ENCODE results near the gene NACA2. TPM values are rescaled to one million over a fixed set of nuclear protein-coding genes. Genes with fewer than 3 reads are reported as not detected.

The NACA2 gene
- total RNA-seq, 1 experiment from 2014 or later, result not detected

DNA sequence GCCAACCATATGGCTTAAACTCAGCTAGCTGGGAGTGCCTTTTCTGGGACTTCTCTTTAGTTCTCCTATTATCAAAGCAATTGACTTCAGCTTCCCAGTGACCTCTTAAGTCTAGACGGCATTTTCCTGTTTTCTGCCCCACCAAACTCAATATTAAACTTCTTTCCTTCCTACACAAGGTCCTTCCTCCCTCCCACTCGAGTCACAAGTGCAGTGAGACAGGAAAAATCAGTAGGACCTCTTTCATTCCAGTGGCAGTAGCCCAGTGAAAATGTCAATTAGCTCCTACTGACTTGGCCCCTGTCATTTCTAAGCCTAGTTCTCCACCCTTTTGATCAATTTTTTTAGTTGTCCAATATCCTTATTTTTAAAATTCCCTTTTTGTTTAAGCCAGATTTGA lies 9.6 kb upstream of the NACA2 start:
- POLR2A ChIA-PET, result interaction anchor here (0.6 kb wide), 1 partner anchor 308 kb away, joined by 4 read pairs; no protein-coding TSS in a partner anchor
- Histone ChIP-seq H3K27ac (ENCODE audit: low read depth, low read length) (no peak overlapping the region), H3K79me2 (ENCODE audit: insufficient read depth, low read length) (no peaks in the 10 kb centered on the region), H3K4me3 (replicated peaks in 1 of 2; ENCODE audit: low read depth in 1 of 2, low read length in 2 of 2) (no peak overlapping the region), H3K9me2 (ENCODE audit: insufficient read depth) (no peaks in the 10 kb centered on the region), H3K9ac (ENCODE audit: low read length) (no peak overlapping the region), H4K20me1 (ENCODE audit: insufficient read depth) (no peaks in the 10 kb centered on the region), H3K27me3 (ENCODE audit: insufficient read depth, low read length) (no peaks in the 10 kb centered on the region), H3K9me3 (ENCODE audit: control insufficient read depth in 1 of 2, insufficient read depth in 1 of 2, low read depth in 1 of 2, low read length in 2 of 2) (no peaks in the 10 kb centered on the region), H2AFZ (ENCODE audit: low read depth, low read length, poor library complexity, severe bottlenecking) (no peak overlapping the region), H3K4me2 (ENCODE audit: low read length) (no peak overlapping the region), H3K36me3 (ENCODE audit: control insufficient read depth in 1 of 2, insufficient read depth in 2 of 2, low read length in 2 of 2) (no peaks in the 10 kb centered on the region), H3K4me1 (ENCODE audit: control insufficient read depth in 1 of 2, insufficient read depth in 2 of 2, low read length in 2 of 2) (no peaks in the 10 kb centered on the region)
- CTCF ChIA-PET, result no interaction called here
- BruUV-seq (replicated peaks), result no TSS peak
- DNase-seq (ENCODE audit: low read depth, low spot score) (no peak), ATAC-seq (no peak)
- intact Hi-C loops (cut with micrococcal nuclease), result no loop called here
- TF ChIP-seq ATF3 (IDR thresholded peaks at IDR 0.05), result no peak
- TF ChIP-seq POLR2A (IDR thresholded peaks at IDR 0.05; ENCODE audit: borderline replicate concordance, extremely low read depth, insufficient read depth, insufficient read length), result no peak
- no peak for TF ChIP-seq POLR2AphosphoS5 (IDR thresholded peaks at IDR 0.05; ENCODE audit: low read depth, low read length)
- TF ChIP-seq TCF7L2 (IDR thresholded peaks at IDR 0.05; ENCODE audit: borderline replicate concordance, extremely low read depth, insufficient read depth, insufficient read length), result no peak
- RAD21 ChIA-PET (ENCODE audit: low non-redundant PET in 1 of 2, low total read pairs in 2 of 2, uncharacterized antibody in 2 of 2, unreplicated experiment in 2 of 2), result no interaction called here

GRCh38 chr17:61599608-61600007 lies 8.6 kb upstream of the NACA2 start:
- Histone ChIP-seq H3K9me2 (ENCODE audit: insufficient read depth) (no peaks in the 10 kb centered on the region), H3K4me2 (ENCODE audit: low read length) (no peak overlapping the region), H3K27ac (ENCODE audit: low read depth, low read length) (no peak overlapping the region), H3K79me2 (ENCODE audit: insufficient read depth, low read length) (no peaks in the 10 kb centered on the region), H3K9ac (ENCODE audit: low read length) (no peak overlapping the region), H3K27me3 (ENCODE audit: insufficient read depth, low read length) (no peaks in the 10 kb centered on the region), H4K20me1 (ENCODE audit: insufficient read depth) (no peaks in the 10 kb centered on the region), H3K36me3 (ENCODE audit: control insufficient read depth in 1 of 2, insufficient read depth in 2 of 2, low read length in 2 of 2) (no peaks in the 10 kb centered on the region), H3K4me1 (ENCODE audit: control insufficient read depth in 1 of 2, insufficient read depth in 2 of 2, low read length in 2 of 2) (no peaks in the 10 kb centered on the region), H2AFZ (ENCODE audit: low read depth, low read length, poor library complexity, severe bottlenecking) (no peak overlapping the region), H3K4me3 (replicated peaks in 1 of 2; ENCODE audit: low read depth in 1 of 2, low read length in 2 of 2) (no peak overlapping the region), H3K9me3 (ENCODE audit: control insufficient read depth in 1 of 2, insufficient read depth in 1 of 2, low read depth in 1 of 2, low read length in 2 of 2) (no peaks in the 10 kb centered on the region)
- DNase-seq (ENCODE audit: low read depth, low spot score) (no peak), ATAC-seq (no peak)
- BruUV-seq (replicated peaks), result no TSS peak
- POLR2A ChIA-PET, result no interaction called here
- RAD21 ChIA-PET (ENCODE audit: low non-redundant PET in 1 of 2, low total read pairs in 2 of 2, uncharacterized antibody in 2 of 2, unreplicated experiment in 2 of 2), result no interaction called here
- intact Hi-C loops (cut with micrococcal nuclease), result no loop called here
- CTCF ChIA-PET, result interaction anchor here (4.4 kb wide), 1 partner anchor 16 kb away, joined by 18 read pairs; no protein-coding TSS in a partner anchor
- TF ChIP-seq SIN3A (IDR thresholded peaks at IDR 0.05; ENCODE audit: low read depth), result no peak
- no peak for TF ChIP-seq ELF1 (IDR thresholded peaks at IDR 0.05; ENCODE audit: borderline replicate concordance, low read depth)
- TF ChIP-seq, protein P1, sequence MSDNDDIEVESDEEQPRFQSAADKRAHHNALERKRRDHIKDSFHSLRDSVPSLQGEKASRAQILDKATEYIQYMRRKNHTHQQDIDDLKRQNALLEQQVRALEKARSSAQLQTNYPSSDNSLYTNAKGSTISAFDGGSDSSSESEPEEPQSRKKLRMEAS (IDR thresholded peaks at IDR 0.05), result no peak
- no peak for TF ChIP-seq TCF7L2 (IDR thresholded peaks at IDR 0.05; ENCODE audit: borderline replicate concordance, extremely low read depth, insufficient read depth, insufficient read length)
- no peak for TF ChIP-seq ZFX (IDR thresholded peaks at IDR 0.05)
- no peak for TF ChIP-seq ATF3 (IDR thresholded peaks at IDR 0.05)
- TF ChIP-seq EZH2phosphoT487 (IDR thresholded peaks at IDR 0.05; ENCODE audit: borderline replicate concordance), result no peak
- no peak for TF ChIP-seq ZNF274 (IDR thresholded peaks at IDR 0.05; ENCODE audit: low read depth, low read length)
- no peak for TF ChIP-seq SP1 (IDR thresholded peaks at IDR 0.05; ENCODE audit: low read depth)
- TF ChIP-seq EZH2 (IDR thresholded peaks at IDR 0.05), result no peak
- no peak for TF ChIP-seq POLR2AphosphoS5 (IDR thresholded peaks at IDR 0.05; ENCODE audit: low read depth, low read length)
- TF ChIP-seq POLR2A (IDR thresholded peaks at IDR 0.05; ENCODE audit: borderline replicate concordance, extremely low read depth, insufficient read depth, insufficient read length), result no peak
- no peak for TF ChIP-seq RAD21 (IDR thresholded peaks at IDR 0.05; ENCODE audit: low read depth)
- no peak for TF ChIP-seq CEBPB (IDR thresholded peaks at IDR 0.05; ENCODE audit: low read depth)
- TF ChIP-seq, protein P2, sequence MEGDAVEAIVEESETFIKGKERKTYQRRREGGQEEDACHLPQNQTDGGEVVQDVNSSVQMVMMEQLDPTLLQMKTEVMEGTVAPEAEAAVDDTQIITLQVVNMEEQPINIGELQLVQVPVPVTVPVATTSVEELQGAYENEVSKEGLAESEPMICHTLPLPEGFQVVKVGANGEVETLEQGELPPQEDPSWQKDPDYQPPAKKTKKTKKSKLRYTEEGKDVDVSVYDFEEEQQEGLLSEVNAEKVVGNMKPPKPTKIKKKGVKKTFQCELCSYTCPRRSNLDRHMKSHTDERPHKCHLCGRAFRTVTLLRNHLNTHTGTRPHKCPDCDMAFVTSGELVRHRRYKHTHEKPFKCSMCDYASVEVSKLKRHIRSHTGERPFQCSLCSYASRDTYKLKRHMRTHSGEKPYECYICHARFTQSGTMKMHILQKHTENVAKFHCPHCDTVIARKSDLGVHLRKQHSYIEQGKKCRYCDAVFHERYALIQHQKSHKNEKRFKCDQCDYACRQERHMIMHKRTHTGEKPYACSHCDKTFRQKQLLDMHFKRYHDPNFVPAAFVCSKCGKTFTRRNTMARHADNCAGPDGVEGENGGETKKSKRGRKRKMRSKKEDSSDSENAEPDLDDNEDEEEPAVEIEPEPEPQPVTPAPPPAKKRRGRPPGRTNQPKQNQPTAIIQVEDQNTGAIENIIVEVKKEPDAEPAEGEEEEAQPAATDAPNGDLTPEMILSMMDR (IDR thresholded peaks at IDR 0.05 in 2 of 3, conservative IDR thresholded peaks at IDR 0.05 in 1 of 3; ENCODE audit: borderline replicate concordance in 1 of 3, insufficient read depth in 1 of 3, low read depth in 2 of 3, low read length in 2 of 3), result no peak
